Mammary epithelial cell (primary cell): ENCODE data around the gene PHGDH.

Experiments used
- CTCF ChIP-seq, 2 donors: IDR thresholded peaks in 1 of 2; conservative IDR thresholded peaks in 1 of 2; 2 replicates each; pipeline ENCODE4 v1.5.1; 2011 to 2012; ENCODE audit warnings: inconsistent platforms in 2 of 2, low read length in 2 of 2, mild to moderate bottlenecking in 2 of 2, control low read depth in 1 of 2, low read depth in 1 of 2; ENCODE audit not compliant: insufficient read depth in 1 of 2; ENCODE audit errors: extremely low read depth in 1 of 2
- EZH2 ChIP-seq: IDR thresholded peaks from 2 replicates; pipeline ENCODE4 v1.6.1; 2012; ENCODE audit warnings: low read length, inconsistent platforms, borderline replicate concordance

- TF ChIP-seq CTCF (conservative IDR thresholded peaks at IDR 0.05 in 1 of 2, IDR thresholded peaks at IDR 0.05 in 1 of 2; ENCODE audit: extremely low read depth in 1 of 2, insufficient read depth in 1 of 2, low read depth in 1 of 2, low read length in 2 of 2) (no peak), EZH2 (no peak)
Observed at GRCh38 chr1:119729044-119729443, 17.3 kb downstream of the PHGDH start.
